ENCODE results near the gene PRSS12. TPM values are rescaled to one million over a fixed set of nuclear protein-coding genes. Genes with fewer than 3 reads are reported as not detected.
"Not testable (repeated sequence)": the region's sequence is repeated elsewhere in the genome, so short reads cannot be mapped to it uniquely, and the experiment has no call there.

Gene PRSS12
- total RNA-seq, 4 donors from 2014 or later: 0.09 to 0.29 TPM; not detected in 2

- no peak overlapping the region for H3K27ac ChIP-seq
- ATAC-seq: no peak
- in situ Hi-C loops (cut with MboI; ENCODE audit: low sequenced_read_pairs in 4 of 4): no loop called here
- no peak overlapping the region for H3K4me3 ChIP-seq
- H3K27me3 ChIP-seq: no peaks in the 10 kb centered on the region
- no peaks in the 10 kb centered on the region for H3K36me3 ChIP-seq
- no peak for DNase-seq
- intact Hi-C loops (cut with DNase I; ENCODE audit: low total_unique reads): no loop called here
- TF ChIP-seq CTCF (IDR thresholded peaks at IDR 0.05 in 4 of 5, conservative IDR thresholded peaks at IDR 0.05 in 1 of 5) (no peak), POLR2A (IDR thresholded peaks at IDR 0.05) (no peak)
- no peaks in the 10 kb centered on the region for H3K9me3 ChIP-seq
- no peaks in the 10 kb centered on the region for H3K4me1 ChIP-seq
Observed at GRCh38 chr4:118396881-118397622, 44.2 kb upstream of the PRSS12 start.

DNA sequence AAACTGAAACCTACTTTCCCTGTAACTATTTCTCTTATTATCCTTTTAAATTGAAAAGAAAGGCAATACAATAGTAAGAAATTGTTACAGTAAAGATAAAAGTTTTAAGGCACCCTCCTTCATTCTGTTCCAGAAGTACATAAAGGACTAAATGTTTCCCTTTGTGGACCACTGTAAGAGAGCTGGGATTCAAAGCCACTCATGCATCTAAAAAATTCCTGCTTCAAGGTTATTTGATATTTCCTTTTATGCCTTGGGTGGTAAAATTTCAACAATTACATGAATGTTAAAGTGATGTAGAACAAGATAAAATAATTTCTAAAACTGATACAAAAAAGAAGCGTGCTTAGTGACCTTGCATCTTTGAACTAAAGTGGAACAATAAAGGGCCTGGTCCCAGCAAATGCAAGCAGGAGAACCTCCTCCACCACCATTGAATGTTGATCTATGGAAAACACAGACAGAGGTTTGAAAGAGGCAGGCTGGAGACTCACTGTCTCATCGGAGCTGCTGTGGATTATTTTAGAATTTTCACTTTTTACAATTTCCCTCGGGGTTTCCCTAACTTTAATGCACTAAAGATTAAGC is 42.3 kb upstream of the PRSS12 start:
- Histone ChIP-seq H3K4me1 (no peaks in the 10 kb centered on the region), H3K4me3 (no peak overlapping the region), H3K9me3 (no peaks in the 10 kb centered on the region), H3K36me3 (no peaks in the 10 kb centered on the region), H3K27me3 (no peaks in the 10 kb centered on the region), H3K27ac (no peak overlapping the region)
- intact Hi-C loops (cut with DNase I; ENCODE audit: low total_unique reads) (no loop called here), in situ Hi-C loops (cut with MboI; ENCODE audit: low sequenced_read_pairs in 4 of 4) (no loop called here)
- DNase-seq (no peak), ATAC-seq (no peak)
- TF ChIP-seq POLR2A (IDR thresholded peaks at IDR 0.05) (no peak), CTCF (IDR thresholded peaks at IDR 0.05 in 4 of 5, conservative IDR thresholded peaks at IDR 0.05 in 1 of 5) (no peak)

DNA sequence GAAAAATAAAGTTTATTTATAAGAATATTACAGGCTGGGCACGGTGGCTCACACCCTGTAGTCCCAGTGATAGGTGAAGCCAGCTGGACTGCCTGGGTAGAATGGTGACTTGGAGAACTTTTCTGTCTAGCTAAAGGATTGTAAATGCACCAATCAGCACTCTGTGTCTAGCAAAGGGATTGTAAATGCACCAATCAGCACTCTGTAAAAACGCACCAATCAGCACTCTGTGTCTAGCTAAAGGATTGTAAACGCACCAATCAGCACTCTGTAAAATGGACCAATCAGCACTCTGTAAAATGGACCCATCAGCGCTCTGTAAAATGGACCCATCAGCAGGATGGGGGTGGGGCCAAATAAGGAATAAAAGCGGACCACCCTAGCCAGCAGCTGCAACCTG is 39.7 kb upstream of the PRSS12 start:
- H3K27me3 ChIP-seq; H3K4me3 ChIP-seq; H3K4me1 ChIP-seq; DNase-seq; H3K9me3 ChIP-seq; in situ Hi-C loops (cut with MboI; ENCODE audit: low sequenced_read_pairs in 4 of 4); intact Hi-C loops (cut with DNase I; ENCODE audit: low total_unique reads); ATAC-seq; H3K36me3 ChIP-seq; H3K27ac ChIP-seq: not testable (repeated sequence)

DNA sequence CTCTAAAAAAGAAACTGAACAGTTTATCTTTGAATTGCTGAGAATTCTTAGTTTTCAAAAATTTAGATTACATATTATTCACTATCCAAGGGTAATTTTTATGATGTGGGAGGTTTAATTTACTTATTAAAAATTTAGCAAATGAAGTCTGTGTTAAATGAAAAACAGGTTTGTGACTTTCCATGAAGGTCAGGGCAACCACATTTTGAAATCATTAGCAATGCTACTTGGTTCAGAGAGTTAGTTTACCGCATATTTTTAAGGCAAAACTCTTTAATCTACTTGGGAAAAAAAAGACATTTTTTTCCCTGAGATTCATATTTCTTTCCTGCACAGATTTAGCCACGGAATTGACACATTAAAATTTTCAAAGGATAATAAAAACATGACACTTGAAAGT is 37.3 kb upstream of the PRSS12 start:
- Histone ChIP-seq H3K4me1 (no peaks in the 10 kb centered on the region), H3K27me3 (no peaks in the 10 kb centered on the region), H3K36me3 (no peaks in the 10 kb centered on the region), H3K4me3 (no peak overlapping the region), H3K27ac (no peak overlapping the region), H3K9me3 (no peaks in the 10 kb centered on the region)
- DNase-seq (no peak), ATAC-seq (no peak)
- TF ChIP-seq POLR2A (IDR thresholded peaks at IDR 0.05) (no peak), CTCF (IDR thresholded peaks at IDR 0.05 in 4 of 5, conservative IDR thresholded peaks at IDR 0.05 in 1 of 5) (no peak)
- in situ Hi-C loops (cut with MboI; ENCODE audit: low sequenced_read_pairs in 4 of 4): no loop called here
- intact Hi-C loops (cut with DNase I; ENCODE audit: low total_unique reads): no loop called here

DNA sequence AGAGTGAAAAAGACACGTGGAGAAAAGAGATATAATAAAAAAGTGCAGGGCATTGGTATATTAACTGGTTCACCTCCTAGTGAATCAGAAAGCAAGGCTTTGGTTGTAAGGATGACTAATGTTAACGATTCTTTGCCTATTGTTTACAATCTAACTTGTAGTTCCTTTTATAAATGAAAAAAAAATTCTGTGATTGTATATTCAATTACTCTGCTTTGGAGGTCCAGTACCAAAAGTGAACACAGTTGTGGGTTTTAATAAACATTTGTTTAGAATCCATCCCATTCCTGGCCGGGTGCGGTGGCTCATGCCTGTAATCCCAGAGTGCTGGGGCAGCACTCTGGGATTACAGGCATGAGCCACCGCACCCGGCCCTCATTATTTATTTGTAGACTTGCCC is 36.9 kb upstream of the PRSS12 start:
- no peak for DNase-seq
- in situ Hi-C loops (cut with MboI; ENCODE audit: low sequenced_read_pairs in 4 of 4): no loop called here
- no peaks in the 10 kb centered on the region for H3K27me3 ChIP-seq

More for the DNA sequence above, 36.9 kb upstream of the PRSS12 start:
- Histone ChIP-seq H3K27ac (no peak overlapping the region), H3K4me1 (no peaks in the 10 kb centered on the region), H3K9me3 (no peaks in the 10 kb centered on the region), H3K36me3 (no peaks in the 10 kb centered on the region), H3K4me3 (no peak overlapping the region)
- ATAC-seq: no peak
- intact Hi-C loops (cut with DNase I; ENCODE audit: low total_unique reads): no loop called here
- TF ChIP-seq CTCF (IDR thresholded peaks at IDR 0.05 in 4 of 5, conservative IDR thresholded peaks at IDR 0.05 in 1 of 5) (no peak), POLR2A (IDR thresholded peaks at IDR 0.05) (no peak)
